Kidney (tissue), 14 donors: ENCODE results near the gene NNAT. TPM values are rescaled to one million over a fixed set of nuclear protein-coding genes. Genes with fewer than 3 reads are reported as not detected.
A peak's percentile ranks its signal among the peaks of the same experiment; 100 is the strongest.

Source experiments
- DNase-seq, 5 donors: peaks; one replicate each; pipeline ENCODE4 v3.0.0-alpha.2; 2013 to 2020
- FAIRE-seq: peaks from 2 replicates; lab custom pipeline; 2012; peaks lifted over from hg19 to GRCh38; lab: Jason Lieb, UNC
- H3K27ac ChIP-seq, 2 donors: one replicate each; pipeline ENCODE4 v1.7.0; 2013; ENCODE audit warnings: low read depth in 2 of 2, low read length in 2 of 2, inconsistent platforms in 1 of 2
- H3K27me3 ChIP-seq: one replicate; pipeline ENCODE4 v1.7.1; 2013; ENCODE audit warnings: low read length, inconsistent platforms; ENCODE audit not compliant: control insufficient read depth, insufficient read depth
- H3K36me3 ChIP-seq, 3 donors: one replicate each; pipeline versions ENCODE4 v1.7.0 to v1.7.1; 2013; ENCODE audit warnings: low read length in 3 of 3, control low read depth in 1 of 3, inconsistent platforms in 1 of 3; ENCODE audit not compliant: insufficient read depth in 3 of 3, control insufficient read depth in 2 of 3
- H3K4me1 ChIP-seq, 3 donors: one replicate each; pipeline versions ENCODE4 v1.7.0 to v1.7.1; 2013; ENCODE audit warnings: low read length in 3 of 3, inconsistent platforms in 1 of 3, low read depth in 1 of 3; ENCODE audit not compliant: control insufficient read depth in 2 of 3, insufficient read depth in 2 of 3
- H3K4me3 ChIP-seq, 3 donors: one replicate each; pipeline versions ENCODE4 v1.7.0 to v1.8.1; 2013; ENCODE audit warnings: low read length in 3 of 3, control low read depth in 1 of 3, inconsistent platforms in 1 of 3
- H3K9ac ChIP-seq, 3 donors: one replicate each; pipeline versions ENCODE4 v1.7.0 to v1.7.1; 2013; ENCODE audit warnings: low read length in 3 of 3, control low read depth in 1 of 3, inconsistent platforms in 1 of 3
- H3K9me3 ChIP-seq, 3 donors: one replicate each; pipeline versions ENCODE4 v1.7.0 to v1.7.1; 2013; ENCODE audit warnings: low read length in 3 of 3, control low read depth in 1 of 3, inconsistent platforms in 1 of 3; ENCODE audit not compliant: control insufficient read depth in 2 of 3, insufficient read depth in 1 of 3
- intact Hi-C: fragments of 100-400 bp; cut with DNase I; formaldehyde crosslinking; loops from one replicate; pipeline ENCODE4 v1.11.1; 2022
- polyA plus RNA-seq: library from polyadenylated mRNA; stranded (reverse); fragments of 350-450 nt; fragmentation: Illumina TruSeq; extraction: RNeasy Lipid Tissue Mini Kit (QIAGEN cat#74804); gene quantifications from one replicate; pipeline ENCODE4 v1.2.3, GENCODE V29; 2014; ENCODE audit warnings: low read depth, low replicate concordance; ENCODE audit not compliant: insufficient read depth
- total RNA-seq: library from RNA; stranded (reverse); fragmentation: NEBNext Ultra II Directional; extraction: Animal tissue kit (Norgen Biotek cat#: 25700); gene quantifications from one replicate; pipeline ENCODE4 v1.2.1, GENCODE V29; 2021
- TF ChIP-seq, protein P1 (sequence below): IDR thresholded peaks from 3 replicates; pipeline ENCODE4 v1.5.1; 2012; ENCODE audit warnings: mild to moderate bottlenecking, moderate library complexity, borderline replicate concordance; ENCODE audit not compliant: insufficient read depth; ENCODE audit errors: extremely low read depth
- donor health status: control.
- donor health status: control.
- donor health status: control.
- donor health status: control.
- donor health status: control.
- donor health status: DM: yes; HTN: yes; CAD: no.
- donor health status: Normal renal cell carcinoma (clear cell type).

NNAT gene
- total and polyA plus RNA-seq, 2 donors from 2014 or later: 0.25 TPM; not detected in 1

DNA sequence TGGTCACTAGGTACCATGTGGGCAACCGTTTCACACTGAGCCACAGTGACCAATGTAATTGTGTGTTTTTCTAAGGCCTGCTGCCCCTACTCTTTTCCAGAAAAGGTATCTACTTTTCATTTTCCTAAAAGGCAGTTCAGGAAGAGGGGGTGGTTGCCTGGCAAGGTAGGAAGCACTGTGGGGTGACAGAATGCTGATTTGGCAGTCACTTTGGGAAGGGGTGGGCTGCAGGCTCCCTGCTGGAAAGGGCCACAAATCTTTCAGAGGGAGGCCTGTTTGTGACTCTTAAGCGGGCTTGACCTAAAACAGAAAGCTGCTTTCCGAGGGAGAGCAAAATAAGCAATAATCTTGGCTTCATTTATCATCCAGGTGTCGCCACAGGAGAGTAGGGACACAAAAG, 5.2 kb upstream of the NNAT start:
- no peak overlapping the region for H3K4me3 ChIP-seq
- intact Hi-C loops: no loop called here
- H3K9ac ChIP-seq: no peak overlapping the region
- DNase-seq (peak in 1 of 5 donors; percentile 20), FAIRE-seq (no peak)
- H3K27ac ChIP-seq: no peak overlapping the region
- peaks cover 0 to 6% (median 2%) of the 10 kb centered on the region in 3 donors for H3K4me1 ChIP-seq
- no peaks in the 10 kb centered on the region for H3K27me3 ChIP-seq
- TF ChIP-seq, protein P1, sequence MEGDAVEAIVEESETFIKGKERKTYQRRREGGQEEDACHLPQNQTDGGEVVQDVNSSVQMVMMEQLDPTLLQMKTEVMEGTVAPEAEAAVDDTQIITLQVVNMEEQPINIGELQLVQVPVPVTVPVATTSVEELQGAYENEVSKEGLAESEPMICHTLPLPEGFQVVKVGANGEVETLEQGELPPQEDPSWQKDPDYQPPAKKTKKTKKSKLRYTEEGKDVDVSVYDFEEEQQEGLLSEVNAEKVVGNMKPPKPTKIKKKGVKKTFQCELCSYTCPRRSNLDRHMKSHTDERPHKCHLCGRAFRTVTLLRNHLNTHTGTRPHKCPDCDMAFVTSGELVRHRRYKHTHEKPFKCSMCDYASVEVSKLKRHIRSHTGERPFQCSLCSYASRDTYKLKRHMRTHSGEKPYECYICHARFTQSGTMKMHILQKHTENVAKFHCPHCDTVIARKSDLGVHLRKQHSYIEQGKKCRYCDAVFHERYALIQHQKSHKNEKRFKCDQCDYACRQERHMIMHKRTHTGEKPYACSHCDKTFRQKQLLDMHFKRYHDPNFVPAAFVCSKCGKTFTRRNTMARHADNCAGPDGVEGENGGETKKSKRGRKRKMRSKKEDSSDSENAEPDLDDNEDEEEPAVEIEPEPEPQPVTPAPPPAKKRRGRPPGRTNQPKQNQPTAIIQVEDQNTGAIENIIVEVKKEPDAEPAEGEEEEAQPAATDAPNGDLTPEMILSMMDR: no peak
- H3K9me3 ChIP-seq: no peaks in the 10 kb centered on the region
- peaks cover 0 to 45% (median 17%) of the 10 kb centered on the region in 3 donors for H3K36me3 ChIP-seq

DNA sequence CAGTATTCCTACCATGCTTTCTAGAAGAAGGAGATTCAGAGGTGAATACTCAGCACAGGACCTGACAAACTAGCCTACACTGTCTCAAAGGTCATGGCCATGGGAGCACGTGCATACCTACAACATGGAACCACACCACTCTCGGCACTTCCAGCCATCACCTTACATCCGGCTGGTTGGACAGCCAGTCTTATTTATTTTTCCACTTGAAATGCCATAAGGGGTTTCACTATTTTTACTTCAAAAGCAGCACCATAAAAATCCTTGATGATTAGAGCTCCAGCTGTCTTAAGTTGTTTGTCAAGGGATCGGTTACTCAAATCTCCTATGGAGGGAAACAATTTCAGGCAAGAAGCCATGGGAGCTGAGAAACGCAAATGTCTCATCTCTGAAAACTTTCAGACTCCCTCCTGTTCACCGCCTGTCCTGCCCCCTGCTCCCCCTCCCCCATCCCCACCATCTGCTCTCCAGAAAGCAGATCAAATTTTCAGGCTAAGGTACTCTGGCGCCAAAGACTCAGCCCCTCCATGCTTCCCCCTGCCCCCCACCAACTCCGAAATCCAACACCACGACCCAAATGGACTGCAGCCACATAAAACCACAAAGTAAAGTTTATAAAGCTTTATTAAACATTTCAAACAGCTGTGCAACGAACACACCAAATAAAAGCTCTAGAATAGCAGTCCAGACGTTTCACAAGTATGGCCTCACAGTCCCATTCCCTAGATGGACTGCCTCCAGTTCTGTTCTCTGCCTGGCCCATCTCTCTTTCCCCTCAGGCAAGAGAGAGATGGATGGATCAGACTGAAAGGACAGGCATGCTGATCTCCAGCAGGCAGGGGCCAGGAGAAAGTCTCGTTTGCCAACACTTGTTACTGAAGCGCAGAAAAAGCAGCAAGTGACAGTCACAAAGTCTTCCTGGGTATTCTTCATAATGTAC, 4.0 kb upstream of the NNAT start:
- FAIRE-seq (no peak), DNase-seq (peak in 4 of 5 donors; percentile 75 to 82 (median 76))
- H3K27ac ChIP-seq: no peak overlapping the region
- no peaks in the 10 kb centered on the region for H3K9me3 ChIP-seq
- peaks cover 0 to 6% (median 2%) of the 10 kb centered on the region in 3 donors for H3K4me1 ChIP-seq
- no peaks in the 10 kb centered on the region for H3K27me3 ChIP-seq
- no peak overlapping the region for H3K4me3 ChIP-seq
- H3K9ac ChIP-seq: no peak overlapping the region
- TF ChIP-seq, protein P1: no peak
- intact Hi-C loops: no loop called here
- peaks cover 0 to 45% (median 17%) of the 10 kb centered on the region in 3 donors for H3K36me3 ChIP-seq

DNA sequence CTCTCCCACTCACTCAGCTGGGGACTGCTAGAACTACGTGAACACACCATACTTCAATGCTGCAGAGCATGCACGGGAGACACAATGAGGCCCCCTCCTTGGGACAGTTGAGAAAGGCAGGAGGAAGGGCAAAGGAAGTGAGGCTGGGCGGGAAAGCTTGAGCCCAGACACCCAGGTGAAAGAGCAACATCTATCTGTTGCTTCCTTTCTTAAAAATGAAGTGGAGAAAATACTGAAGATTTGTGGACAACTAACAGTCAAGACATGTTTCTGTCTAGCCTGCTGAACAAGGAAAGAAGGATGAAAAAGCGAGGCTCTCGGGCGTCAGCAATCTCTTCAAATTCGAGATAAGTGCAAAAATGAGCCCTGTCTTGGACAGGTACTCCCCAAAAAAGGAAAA, 3.0 kb upstream of the NNAT start:
- Histone ChIP-seq H3K4me1 (peaks cover 0 to 11% (median 2%) of the 10 kb centered on the region in 3 donors), H3K27me3 (no peaks in the 10 kb centered on the region), H3K36me3 (peaks cover 0 to 45% (median 17%) of the 10 kb centered on the region in 3 donors), H3K27ac (no peak overlapping the region), H3K9ac (no peak overlapping the region), H3K4me3 (no peak overlapping the region), H3K9me3 (no peaks in the 10 kb centered on the region)
- intact Hi-C loops: no loop called here
- TF ChIP-seq, protein P1: no peak
- no peak for FAIRE-seq
- peak in 1 of 5 donors; percentile 34 for DNase-seq
